ENCODE data around the gene CCDC33.
A peak's percentile ranks its signal among the peaks of the same experiment; 100 is the strongest.

DNA sequence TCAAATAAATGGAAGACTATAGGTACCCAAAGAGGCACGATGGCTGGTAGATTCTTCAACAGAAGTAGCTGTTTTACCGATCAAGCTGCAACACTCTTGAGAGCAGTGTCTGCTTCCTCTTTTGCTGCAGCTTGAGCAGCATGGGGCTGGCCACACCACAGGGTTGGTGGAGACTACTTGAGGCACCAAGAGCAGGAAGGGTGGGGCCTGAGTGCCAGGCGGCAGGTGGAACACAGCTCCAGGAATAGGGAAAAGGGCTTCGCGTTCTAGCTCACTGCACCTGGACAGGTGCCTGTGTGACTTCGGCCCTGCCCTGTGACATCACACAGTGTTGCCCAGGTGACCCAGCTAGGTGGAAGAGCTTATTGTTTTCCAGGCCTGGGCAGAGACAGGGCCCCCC, at the start of gene CCDC33:
- TF ChIP-seq, protein P1, sequence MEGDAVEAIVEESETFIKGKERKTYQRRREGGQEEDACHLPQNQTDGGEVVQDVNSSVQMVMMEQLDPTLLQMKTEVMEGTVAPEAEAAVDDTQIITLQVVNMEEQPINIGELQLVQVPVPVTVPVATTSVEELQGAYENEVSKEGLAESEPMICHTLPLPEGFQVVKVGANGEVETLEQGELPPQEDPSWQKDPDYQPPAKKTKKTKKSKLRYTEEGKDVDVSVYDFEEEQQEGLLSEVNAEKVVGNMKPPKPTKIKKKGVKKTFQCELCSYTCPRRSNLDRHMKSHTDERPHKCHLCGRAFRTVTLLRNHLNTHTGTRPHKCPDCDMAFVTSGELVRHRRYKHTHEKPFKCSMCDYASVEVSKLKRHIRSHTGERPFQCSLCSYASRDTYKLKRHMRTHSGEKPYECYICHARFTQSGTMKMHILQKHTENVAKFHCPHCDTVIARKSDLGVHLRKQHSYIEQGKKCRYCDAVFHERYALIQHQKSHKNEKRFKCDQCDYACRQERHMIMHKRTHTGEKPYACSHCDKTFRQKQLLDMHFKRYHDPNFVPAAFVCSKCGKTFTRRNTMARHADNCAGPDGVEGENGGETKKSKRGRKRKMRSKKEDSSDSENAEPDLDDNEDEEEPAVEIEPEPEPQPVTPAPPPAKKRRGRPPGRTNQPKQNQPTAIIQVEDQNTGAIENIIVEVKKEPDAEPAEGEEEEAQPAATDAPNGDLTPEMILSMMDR (IDR thresholded peaks at IDR 0.05): no peak
- TF ChIP-seq POLR2A (IDR thresholded peaks at IDR 0.05): peak in 1 of 2 donors; percentile 12

All from uterus (tissue), 2 donors.